ENCODE data around the gene PKDREJ. TPM values are rescaled to one million over a fixed set of nuclear protein-coding genes. Genes with fewer than 3 reads are reported as not detected.
"Not testable (repeated sequence)": the region's sequence is repeated elsewhere in the genome, so short reads cannot be mapped to it uniquely, and the experiment has no call there.

Gene PKDREJ
- under 1 TPM in 1 of 2 donors, not detected in 1; 0.05 TPM for total RNA-seq
- under 1 TPM; 0.46 to 0.76 (median 0.67) TPM for polyA plus RNA-seq (ENCODE audit: insufficient read length in 6 of 6)
- long read RNA-seq, donor 1, full-length matches to known transcripts: 1 of 69 reads
- long read RNA-seq, donor 1, partial matches to known transcripts: 68 of 69 reads
- long read RNA-seq, donor 1, other reads (novel, unspliced or antisense): 0 of 69 reads
- long read RNA-seq, donor 2, full-length matches to known transcripts: 2 of 7 reads
- long read RNA-seq, donor 2, partial matches to known transcripts: 5 of 7 reads
- long read RNA-seq, donor 2, other reads (novel, unspliced or antisense): 0 of 7 reads
- long read RNA-seq, donor 3, full-length matches to known transcripts: 1 of 1 reads
- long read RNA-seq, donor 3, partial matches to known transcripts: 0 of 1 reads
- long read RNA-seq, donor 3, other reads (novel, unspliced or antisense): 0 of 1 reads
- long read RNA-seq, donor 4: 0 reads
- long read RNA-seq, donor 5, full-length matches to known transcripts: 2 of 2 reads
- long read RNA-seq, donor 5, partial matches to known transcripts: 0 of 2 reads
- long read RNA-seq, donor 5, other reads (novel, unspliced or antisense): 0 of 2 reads
- long read RNA-seq, donor 6: 0 reads
- long read RNA-seq, donor 7, full-length matches to known transcripts: 1 of 6 reads
- long read RNA-seq, donor 7, partial matches to known transcripts: 0 of 6 reads
- long read RNA-seq, donor 7, other reads (novel, unspliced or antisense): 5 of 6 reads
- long read RNA-seq, donor 8, full-length matches to known transcripts: 2 of 2 reads
- long read RNA-seq, donor 8, partial matches to known transcripts: 0 of 2 reads
- long read RNA-seq, donor 8, other reads (novel, unspliced or antisense): 0 of 2 reads
- long read RNA-seq, donor 9: 0 reads
- long read RNA-seq, donor 10: 0 reads
- long read RNA-seq, donor 11, full-length matches to known transcripts: 1 of 1 reads
- long read RNA-seq, donor 11, partial matches to known transcripts: 0 of 1 reads
- long read RNA-seq, donor 11, other reads (novel, unspliced or antisense): 0 of 1 reads
- long read RNA-seq, donor 12, full-length matches to known transcripts: 1 of 1 reads
- long read RNA-seq, donor 12, partial matches to known transcripts: 0 of 1 reads
- long read RNA-seq, donor 12, other reads (novel, unspliced or antisense): 0 of 1 reads

DNA sequence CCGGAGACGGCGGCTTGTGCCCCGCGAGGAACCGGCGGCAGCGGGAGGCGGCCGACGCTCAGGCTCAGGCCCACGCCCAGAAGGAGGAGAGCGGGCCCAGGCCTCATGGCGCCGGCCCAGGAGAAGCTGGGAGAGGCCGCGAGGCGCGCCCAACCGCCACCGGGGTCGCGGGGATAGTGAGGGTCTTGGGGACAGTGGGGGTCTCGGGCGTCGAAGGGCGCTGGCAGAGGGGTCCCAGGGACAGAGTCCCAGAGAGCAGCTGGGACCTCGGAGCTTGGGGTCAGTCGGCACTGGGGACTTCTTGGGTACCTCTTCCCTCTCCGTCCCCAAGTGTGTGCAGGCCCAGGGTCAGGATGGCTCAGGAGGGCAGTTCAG is at the start of gene PKDREJ:
PKDREJ (minus strand) TSS at position 128 of the 375 bp plus-strand sequence; CDS start at position 107, 21 bp downstream.
- H3K4me3 ChIP-seq: peak within 1 kb of the TSS in 1 of 2 donors; percentile 23
- peaks cover 0 to 32% of the 10 kb centered on the region in 2 donors for H3K4me1 ChIP-seq
- no peak for TF ChIP-seq CTCF (IDR thresholded peaks at IDR 0.05)
- intact Hi-C loops (cut with DNase I): no loop called here
- H3K27me3 ChIP-seq: peaks cover 0 to 25% of the 10 kb centered on the region in 2 donors
- ATAC-seq (no peak), DNase-seq (no peak)
- no peak within 1 kb of the TSS for H3K27ac ChIP-seq
- no peaks in the 10 kb centered on the region for H3K9me3 ChIP-seq
- H3K36me3 ChIP-seq: no peaks in the 10 kb centered on the region

- H3K4me3 ChIP-seq, H3K27me3 ChIP-seq, H3K4me1 ChIP-seq, H3K9me3 ChIP-seq, H3K27ac ChIP-seq, DNase-seq, ATAC-seq: not testable (repeated sequence)
- intact Hi-C loops (cut with DNase I): loop anchor here in 1 of 2 donors (10.0 kb wide), 1 partner anchor 318 kb away; no protein-coding TSS in a partner anchor
- peaks cover 0 to 20% of the 10 kb centered on the region in 2 donors for H3K36me3 ChIP-seq
Observed at GRCh38 chr22:46312848-46313247, 49.7 kb upstream of the PKDREJ start.

DNA sequence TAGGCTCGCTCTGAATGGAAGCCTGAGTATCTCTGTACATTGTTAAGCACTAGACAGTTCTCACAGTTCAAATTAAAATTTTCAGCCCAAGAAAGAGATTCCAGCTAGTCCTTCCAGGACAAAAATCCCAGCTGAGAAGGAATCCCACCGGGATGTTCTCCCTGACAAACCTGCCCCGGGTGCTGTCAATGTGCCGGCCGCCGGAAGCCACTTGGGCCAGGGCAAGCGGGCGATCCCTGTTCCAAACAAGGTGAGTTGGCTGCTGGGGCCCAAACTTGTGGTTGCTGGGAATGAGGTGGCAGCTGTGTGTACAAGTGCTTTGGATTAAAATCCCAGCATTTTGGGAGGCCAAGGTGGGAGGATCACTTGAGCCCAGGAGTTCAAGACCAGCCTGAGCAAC is 48.9 kb upstream of the PKDREJ start:
- Histone ChIP-seq H3K4me3 (no peak overlapping the region), H3K27ac (no peak overlapping the region), H3K9me3 (no peaks in the 10 kb centered on the region), H3K4me1 (no peaks in the 10 kb centered on the region), H3K36me3 (peaks cover 0 to 13% of the 10 kb centered on the region in 2 donors), H3K27me3 (no peaks in the 10 kb centered on the region)
- no peak for ATAC-seq
- no peak for DNase-seq
- intact Hi-C loops (cut with DNase I): loop anchor here in 1 of 2 donors (10.0 kb wide), 1 partner anchor 317 kb away; no protein-coding TSS in a partner anchor
- no peak for TF ChIP-seq CTCF (IDR thresholded peaks at IDR 0.05)

DNA sequence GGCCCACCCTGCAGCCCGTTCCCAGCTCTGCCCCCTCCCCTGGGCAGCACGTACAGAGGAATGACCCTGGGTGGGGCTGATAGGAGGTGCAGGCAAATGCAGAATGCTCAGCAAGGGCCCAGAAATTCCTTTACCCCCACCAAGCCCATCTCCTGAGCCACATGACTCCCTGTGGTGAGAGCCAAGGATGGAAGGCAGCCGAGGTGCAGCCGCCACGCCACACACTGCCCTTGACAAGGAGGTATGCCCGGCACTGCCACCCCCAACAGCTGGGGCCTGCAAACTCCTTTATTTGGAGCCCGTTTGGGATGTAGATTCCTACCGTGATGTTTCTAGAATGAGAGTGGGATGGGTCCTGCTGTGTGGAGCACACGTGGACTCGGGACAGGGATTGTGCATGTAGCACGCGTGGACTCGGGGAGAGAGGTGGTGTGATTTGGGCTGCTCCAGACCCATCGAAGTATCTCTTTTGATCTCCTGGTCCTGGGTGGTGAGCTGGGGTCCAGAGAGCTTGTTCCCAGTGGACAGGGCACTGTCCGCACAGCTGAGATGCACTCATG is 46.5 kb upstream of the PKDREJ start:
- Histone ChIP-seq H3K4me1 (no peaks in the 10 kb centered on the region), H3K27ac (no peak overlapping the region), H3K4me3 (no peak overlapping the region), H3K9me3 (no peaks in the 10 kb centered on the region), H3K27me3 (no peaks in the 10 kb centered on the region), H3K36me3 (peaks cover 0 to 11% of the 10 kb centered on the region in 2 donors)
- no peak for TF ChIP-seq CTCF (IDR thresholded peaks at IDR 0.05)
- DNase-seq (no peak), ATAC-seq (no peak)
- intact Hi-C loops (cut with DNase I): loop anchor here (10.0 kb wide), 2 partner anchors 185 to 315 kb away; no protein-coding TSS in a partner anchor

All from left lung (tissue), 14 donors.